MM.1S (cell line): ENCODE data around the gene FCHSD2.

Source experiments
- DNase-seq: peaks from one replicate; pipeline ENCODE4 v3.0.0-alpha.2; 2015
- H2AFZ ChIP-seq: fragments of 300-600 bp; sonication (generic); 2 replicates; pipeline ENCODE4 v1.6.0; 2016; ENCODE audit warnings: antibody characterized with exemption, low read length
- H3F3A ChIP-seq: fragments of 300-600 bp; sonication (generic); 2 replicates; pipeline ENCODE4 v1.6.1; 2016; ENCODE audit warnings: mild to moderate bottlenecking, antibody characterized with exemption, low read length, moderate library complexity, mixed read lengths; ENCODE audit not compliant: insufficient read depth
- H3K27ac ChIP-seq: fragments of 300-600 bp; sonication (generic); 2 replicates; pipeline ENCODE4 v1.5.1; 2016; ENCODE audit warnings: mild to moderate bottlenecking, low read length
- H3K27me3 ChIP-seq: fragments of 300-600 bp; sonication (generic); replicated peaks from 2 replicates; pipeline ENCODE4 v1.6.0; 2016; ENCODE audit warnings: low read length; ENCODE audit not compliant: insufficient read depth
- H3K36me3 ChIP-seq: fragments of 300-600 bp; sonication (generic); replicated peaks from 2 replicates; pipeline ENCODE4 v1.6.1; 2016; ENCODE audit warnings: mild to moderate bottlenecking, low read length, mixed read lengths; ENCODE audit not compliant: insufficient read depth
- H3K4me1 ChIP-seq: fragments of 300-600 bp; sonication (generic); 2 replicates; pipeline ENCODE4 v1.6.1; 2016; ENCODE audit warnings: low read length, mixed read lengths
- H3K4me2 ChIP-seq: fragments of 300-600 bp; sonication (generic); 2 replicates; pipeline ENCODE4 v1.6.0; 2016; ENCODE audit warnings: low read depth, low read length
- H3K4me3 ChIP-seq: fragments of 300-600 bp; sonication (generic); 2 replicates; pipeline ENCODE4 v1.5.1; 2016; ENCODE audit warnings: low read length, mixed read lengths
- H3K79me2 ChIP-seq: fragments of 300-600 bp; sonication (generic); 2 replicates; pipeline ENCODE4 v1.6.1; 2016; ENCODE audit warnings: mixed run types, low read length, mixed read lengths
- H3K9ac ChIP-seq: fragments of 300-600 bp; sonication (generic); 2 replicates; pipeline ENCODE4 v1.6.1; 2016; ENCODE audit warnings: low read length, mixed read lengths
- H3K9me2 ChIP-seq: fragments of 300-600 bp; sonication (generic); replicated peaks from 2 replicates; pipeline ENCODE4 v1.6.1; 2016; ENCODE audit warnings: mild to moderate bottlenecking, low read length, mixed read lengths; ENCODE audit not compliant: insufficient read depth
- H3K9me3 ChIP-seq: fragments of 300-600 bp; sonication (generic); replicated peaks from 2 replicates; pipeline ENCODE4 v1.6.1; 2016; ENCODE audit warnings: mild to moderate bottlenecking, low read length, mixed read lengths; ENCODE audit not compliant: insufficient read depth
- H4K20me1 ChIP-seq: fragments of 300-600 bp; sonication (generic); 2 replicates; pipeline ENCODE4 v1.6.1; 2016; ENCODE audit warnings: mild to moderate bottlenecking, low read length, moderate library complexity, mixed read lengths; ENCODE audit not compliant: insufficient read depth
- EZH2 ChIP-seq: fragments of 300-600 bp; sonication (generic); optimal IDR thresholded peaks from 2 replicates; pipeline ENCODE3; 2017; ENCODE audit warnings: low read depth, mild to moderate bottlenecking, antibody characterized with exemption, low read length, mixed read lengths
- EZH2phosphoT487 ChIP-seq: fragments of 300-600 bp; sonication (generic); IDR thresholded peaks from 2 replicates; pipeline ENCODE4 v1.6.1; 2018; ENCODE audit warnings: antibody characterized with exemption, low read length
- TF ChIP-seq, protein P1 (sequence below): fragments of 300-600 bp; sonication (generic); IDR thresholded peaks from 2 replicates; pipeline ENCODE4 v1.5.1; 2016; ENCODE audit warnings: antibody characterized with exemption, low read length, mixed read lengths

FCHSD2 gene

GRCh38 chr11:72824020-72824419, 318.1 kb downstream of the FCHSD2 start:
- H3K27me3 ChIP-seq, result no peaks in the 10 kb centered on the region
- H3K27ac ChIP-seq, result no peak overlapping the region
- no peak overlapping the region for H3K4me3 ChIP-seq

GRCh38 chr11:72823105-72823804, 318.9 kb downstream of the FCHSD2 start:
- peaks cover 11% of the 10 kb centered on the region for H3K4me1 ChIP-seq
- no peaks in the 10 kb centered on the region for H3K36me3 ChIP-seq

More at GRCh38 chr11:72824020-72824419, 318.1 kb downstream of the FCHSD2 start:
- H3K9ac ChIP-seq, result no peak overlapping the region
- peaks cover 21% of the 10 kb centered on the region for H3F3A ChIP-seq
- no peaks in the 10 kb centered on the region for H4K20me1 ChIP-seq
- TF ChIP-seq EZH2, result no peak
- TF ChIP-seq EZH2phosphoT487, result no peak
- TF ChIP-seq, protein P1, sequence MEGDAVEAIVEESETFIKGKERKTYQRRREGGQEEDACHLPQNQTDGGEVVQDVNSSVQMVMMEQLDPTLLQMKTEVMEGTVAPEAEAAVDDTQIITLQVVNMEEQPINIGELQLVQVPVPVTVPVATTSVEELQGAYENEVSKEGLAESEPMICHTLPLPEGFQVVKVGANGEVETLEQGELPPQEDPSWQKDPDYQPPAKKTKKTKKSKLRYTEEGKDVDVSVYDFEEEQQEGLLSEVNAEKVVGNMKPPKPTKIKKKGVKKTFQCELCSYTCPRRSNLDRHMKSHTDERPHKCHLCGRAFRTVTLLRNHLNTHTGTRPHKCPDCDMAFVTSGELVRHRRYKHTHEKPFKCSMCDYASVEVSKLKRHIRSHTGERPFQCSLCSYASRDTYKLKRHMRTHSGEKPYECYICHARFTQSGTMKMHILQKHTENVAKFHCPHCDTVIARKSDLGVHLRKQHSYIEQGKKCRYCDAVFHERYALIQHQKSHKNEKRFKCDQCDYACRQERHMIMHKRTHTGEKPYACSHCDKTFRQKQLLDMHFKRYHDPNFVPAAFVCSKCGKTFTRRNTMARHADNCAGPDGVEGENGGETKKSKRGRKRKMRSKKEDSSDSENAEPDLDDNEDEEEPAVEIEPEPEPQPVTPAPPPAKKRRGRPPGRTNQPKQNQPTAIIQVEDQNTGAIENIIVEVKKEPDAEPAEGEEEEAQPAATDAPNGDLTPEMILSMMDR, result no peak
- peaks cover 10% of the 10 kb centered on the region; the same call in 1 of the 2 replicates for H3K79me2 ChIP-seq
- no peak overlapping the region for H2AFZ ChIP-seq
- no peaks in the 10 kb centered on the region for H3K36me3 ChIP-seq
- H3K4me1 ChIP-seq, result peaks cover 18% of the 10 kb centered on the region
- DNase-seq, result peak; percentile 4
- H3K9me2 ChIP-seq, result no peaks in the 10 kb centered on the region
- no peaks in the 10 kb centered on the region for H3K9me3 ChIP-seq
- H3K4me2 ChIP-seq, result no peak overlapping the region

GRCh38 chr11:72821920-72822799, 320.0 kb downstream of the FCHSD2 start:
- no peaks in the 10 kb centered on the region for H3K36me3 ChIP-seq
- H3K9me3 ChIP-seq, result no peaks in the 10 kb centered on the region
- no peaks in the 10 kb centered on the region for H4K20me1 ChIP-seq
- peak overlapping the region; percentile 49 for H3K4me2 ChIP-seq
- H3K79me2 ChIP-seq, result peaks cover 19% of the 10 kb centered on the region
- no peaks in the 10 kb centered on the region for H3K9me2 ChIP-seq
- no peak for TF ChIP-seq EZH2
- no peak for TF ChIP-seq EZH2phosphoT487
- TF ChIP-seq, protein P1, result no peak
- no peak overlapping the region for H3K27ac ChIP-seq
- no peaks in the 10 kb centered on the region for H3K27me3 ChIP-seq
- no peak overlapping the region for H3K4me3 ChIP-seq
- DNase-seq, result peak; percentile 87
- H2AFZ ChIP-seq, result no peak overlapping the region
- no peak overlapping the region; the same call in 1 of the 2 replicates for H3K9ac ChIP-seq
- peaks cover 5% of the 10 kb centered on the region for H3F3A ChIP-seq
- H3K4me1 ChIP-seq, result peaks cover 1% of the 10 kb centered on the region

More at GRCh38 chr11:72823105-72823804, 318.9 kb downstream of the FCHSD2 start:
- no peak overlapping the region for H3K9ac ChIP-seq
- no peak overlapping the region for H3K4me2 ChIP-seq
- peaks cover 15% of the 10 kb centered on the region for H3K79me2 ChIP-seq
- peaks cover 14% of the 10 kb centered on the region for H3F3A ChIP-seq
- H4K20me1 ChIP-seq, result no peaks in the 10 kb centered on the region
- H3K9me3 ChIP-seq, result no peaks in the 10 kb centered on the region
- TF ChIP-seq EZH2phosphoT487, result no peak
- TF ChIP-seq, protein P1, result no peak
- TF ChIP-seq EZH2, result no peak
- H3K9me2 ChIP-seq, result no peaks in the 10 kb centered on the region
- H3K4me3 ChIP-seq, result no peak overlapping the region
- H3K27ac ChIP-seq, result no peak overlapping the region
- no peak overlapping the region for H2AFZ ChIP-seq
- no peaks in the 10 kb centered on the region for H3K27me3 ChIP-seq
- DNase-seq, result peak; percentile 3
